Measurements from ENCODE around the gene OR56A1.

The OR56A1 gene

DNA sequence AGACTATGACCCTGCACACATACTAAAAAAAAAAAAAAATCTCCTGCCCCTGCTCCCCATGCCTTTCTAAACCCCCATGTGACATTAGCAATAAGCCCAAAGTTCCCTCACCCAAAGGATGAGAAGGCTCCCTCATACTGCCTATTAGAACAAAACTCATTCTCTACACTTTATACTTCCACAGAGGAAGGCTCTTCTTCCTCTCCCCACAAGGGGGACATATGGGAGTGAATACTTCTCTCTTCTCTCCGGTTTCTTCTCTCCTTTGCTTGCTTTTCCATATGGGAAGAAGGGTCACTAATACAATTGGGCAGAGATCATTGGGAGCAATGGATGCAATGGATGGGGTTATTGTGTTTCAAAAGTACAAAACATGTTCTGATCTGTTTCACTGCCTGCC is 47.1 kb downstream of the OR56A1 start:
- DNase-seq, result no peak

DNA sequence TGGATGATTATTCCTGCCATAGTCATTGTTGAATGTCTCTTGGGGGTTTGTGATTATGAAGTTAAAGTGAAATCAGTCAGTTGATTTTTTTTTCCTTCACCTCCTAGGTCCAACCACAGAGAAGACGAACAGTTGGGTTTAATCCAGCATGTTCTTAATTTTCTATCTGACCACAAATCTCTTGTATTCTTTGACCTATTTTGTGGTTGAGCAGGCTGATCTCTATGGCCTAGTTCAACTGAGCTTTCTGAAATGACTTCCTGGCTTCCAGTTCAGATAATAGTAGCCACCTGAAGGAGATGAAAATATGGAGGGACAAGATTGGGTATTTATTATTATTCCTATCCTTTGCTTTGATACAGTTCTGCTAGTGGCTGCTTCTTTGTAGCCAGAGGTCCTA is 57.0 kb downstream of the OR56A1 start:
- DNase-seq, result no peak

Data from COR-L47 (cell line).